GF-D8 (cell line): ENCODE data around the gene PRSS57.

Experiments
- DNase-seq: peaks from one replicate; lab custom pipeline; 2025; lab: John Stamatoyannopoulos, UW

PRSS57 gene

DNA sequence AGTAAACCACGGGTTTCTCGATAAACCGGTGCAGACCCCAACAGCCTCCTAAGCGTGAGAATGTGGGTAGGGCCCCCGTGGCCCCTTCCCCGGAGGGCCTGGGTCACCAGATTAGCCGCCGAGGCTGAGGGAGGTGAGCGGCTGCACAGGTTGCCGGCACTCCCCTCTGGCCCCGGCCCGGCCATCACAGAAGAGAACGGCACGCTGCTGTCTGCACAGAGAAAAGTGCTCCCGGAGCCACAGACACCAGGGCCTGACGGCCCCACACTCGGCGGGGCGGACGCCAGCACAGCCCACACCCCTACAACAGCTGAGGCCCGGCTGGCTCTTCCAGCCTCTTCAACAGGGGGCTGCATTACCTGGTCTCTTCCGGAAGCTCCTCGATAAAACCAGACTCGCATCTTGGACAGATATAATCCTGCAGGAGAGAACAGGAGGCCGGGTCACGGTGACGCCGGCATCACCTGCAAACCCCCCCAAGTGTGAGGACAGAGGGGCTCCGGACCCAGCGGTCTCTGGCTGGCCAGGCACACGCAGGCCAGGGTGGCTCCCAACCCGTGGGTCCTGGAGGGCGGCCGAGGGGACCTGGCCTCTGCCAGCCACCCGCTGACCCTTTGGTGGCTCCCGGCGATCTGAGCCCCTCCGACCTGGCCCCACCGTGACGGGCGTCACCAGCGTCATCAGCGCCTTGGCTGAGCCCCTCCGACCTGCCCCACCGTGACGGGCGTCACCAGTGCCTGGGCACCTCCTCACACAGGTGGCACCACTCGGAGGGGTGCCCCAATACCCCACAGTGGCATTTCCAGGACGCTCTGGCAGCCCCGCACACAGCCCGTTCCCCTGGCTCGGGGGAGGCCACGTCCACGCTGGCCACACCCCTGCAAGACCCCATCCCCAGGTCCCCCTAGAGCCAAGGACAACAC is 42.5 kb downstream of the PRSS57 start:
- DNase-seq, result no peak

DNA sequence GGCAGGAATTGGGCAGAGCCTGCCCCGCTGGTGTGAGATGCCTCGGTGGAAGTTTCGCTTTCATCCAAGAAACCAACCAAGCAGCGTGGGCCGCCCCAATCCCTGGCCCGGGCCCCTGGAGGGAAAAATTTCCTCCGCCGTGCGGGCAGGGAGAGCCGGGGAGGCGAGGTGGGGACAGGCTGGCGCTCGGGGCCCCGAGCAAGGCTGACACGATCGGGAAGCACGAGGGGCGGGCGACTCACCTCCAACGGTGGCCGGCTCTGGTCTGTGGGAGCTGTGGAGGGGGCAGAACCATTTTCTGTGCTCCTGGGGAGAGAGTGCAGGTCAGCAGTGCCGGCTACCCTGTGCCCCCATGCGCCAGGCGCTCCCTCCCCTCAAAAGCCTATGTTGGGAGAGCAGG is 43.3 kb downstream of the PRSS57 start:
- no peak for DNase-seq

DNA sequence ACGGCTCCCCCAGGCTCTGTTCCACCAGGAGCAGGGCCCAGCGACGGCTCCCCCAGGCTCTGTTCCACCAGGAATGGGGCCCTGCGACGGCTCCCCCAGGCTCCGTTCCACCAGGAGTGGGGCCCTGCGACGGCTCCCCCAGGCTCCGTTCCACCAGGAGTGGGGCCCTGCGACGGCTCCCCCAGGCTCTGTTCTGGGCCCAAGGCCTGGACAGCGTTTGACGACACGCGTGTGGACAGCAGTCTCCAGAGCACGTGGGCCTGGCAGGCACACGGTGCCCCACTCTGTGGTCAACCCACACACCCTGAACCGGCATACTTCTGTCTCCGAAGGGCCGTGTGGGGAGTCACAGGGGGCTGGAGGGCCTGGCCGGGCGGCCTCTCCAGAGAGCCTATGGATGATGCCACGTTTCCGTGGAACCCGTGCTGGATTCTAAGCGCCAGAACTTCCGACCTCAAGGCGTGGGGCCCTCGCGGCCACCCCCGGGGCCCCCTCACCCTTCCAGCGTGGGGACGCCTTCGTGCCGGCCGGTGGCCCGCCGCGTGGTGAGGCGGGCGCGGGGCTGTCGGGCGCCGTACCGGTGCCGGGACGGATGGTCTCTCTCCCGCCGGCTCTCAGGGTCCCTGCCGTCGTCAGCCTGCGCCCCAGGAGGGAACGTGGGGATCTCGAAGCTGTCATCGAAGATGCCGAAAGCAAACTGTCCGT is 44.0 kb downstream of the PRSS57 start:
- DNase-seq, result no peak

DNA sequence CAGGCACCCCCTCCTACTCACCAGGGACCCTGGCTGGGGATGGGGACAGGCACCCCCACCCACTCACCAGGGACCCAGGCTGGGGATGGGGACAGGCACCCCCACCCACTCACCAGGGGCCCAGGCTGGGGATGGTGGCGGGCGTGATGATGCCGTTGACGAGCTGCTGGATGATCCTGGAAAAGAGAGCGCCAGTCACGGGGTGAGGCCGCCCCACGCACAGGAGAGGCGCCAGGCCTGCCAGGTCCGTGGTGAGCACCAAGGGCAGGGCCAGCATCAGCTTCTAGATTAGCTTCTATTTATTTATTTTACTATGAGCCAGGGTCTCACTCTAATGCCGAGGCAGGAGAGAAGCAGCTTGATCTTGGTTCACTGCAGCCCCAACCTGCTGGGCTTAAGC is 45.1 kb downstream of the PRSS57 start:
- DNase-seq, result no peak

DNA sequence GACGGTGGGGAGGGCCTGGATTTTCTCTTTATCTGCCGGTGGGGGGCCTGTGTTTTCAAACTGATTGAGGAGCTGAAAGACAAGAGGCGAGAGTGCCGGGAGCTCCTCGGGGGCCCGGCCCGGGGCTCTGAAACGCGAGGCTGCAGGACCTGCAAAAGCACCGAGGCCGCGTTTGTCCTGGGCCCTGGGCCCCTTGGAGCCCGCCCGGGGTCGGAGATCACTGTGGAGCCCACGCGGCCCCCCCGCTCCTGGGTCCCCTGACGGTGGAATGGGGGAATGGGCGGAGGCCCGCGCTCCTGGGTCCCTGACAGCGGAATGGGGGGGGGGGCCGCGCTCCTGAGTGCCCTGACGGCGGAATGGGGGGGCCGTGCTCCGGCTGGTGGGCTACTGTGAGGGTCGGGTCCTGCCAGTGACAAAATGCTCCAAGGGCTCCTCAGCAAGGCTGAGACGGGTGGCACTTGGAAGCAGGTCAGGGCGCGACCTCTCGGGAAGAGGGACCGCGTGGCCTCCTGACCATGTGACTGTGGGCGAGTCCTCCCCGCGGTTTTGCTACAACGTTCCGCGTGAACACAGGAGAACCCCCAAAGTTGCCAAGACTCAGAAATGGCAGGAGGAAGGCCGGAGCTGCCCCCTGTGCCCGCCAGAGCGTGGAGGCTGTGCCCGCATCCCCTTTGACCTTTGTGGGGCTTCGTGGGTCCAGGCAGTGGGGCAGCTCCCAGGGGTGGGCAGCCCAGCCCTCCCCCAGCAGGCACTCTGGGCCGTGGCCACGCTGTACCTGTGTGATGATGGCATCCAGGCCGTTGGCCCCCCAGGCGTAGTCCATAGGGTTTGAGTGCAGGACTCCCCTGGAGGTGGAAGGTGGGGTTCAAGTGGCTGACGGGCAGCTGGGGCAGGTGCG is 46.1 kb downstream of the PRSS57 start:
- no peak for DNase-seq

DNA sequence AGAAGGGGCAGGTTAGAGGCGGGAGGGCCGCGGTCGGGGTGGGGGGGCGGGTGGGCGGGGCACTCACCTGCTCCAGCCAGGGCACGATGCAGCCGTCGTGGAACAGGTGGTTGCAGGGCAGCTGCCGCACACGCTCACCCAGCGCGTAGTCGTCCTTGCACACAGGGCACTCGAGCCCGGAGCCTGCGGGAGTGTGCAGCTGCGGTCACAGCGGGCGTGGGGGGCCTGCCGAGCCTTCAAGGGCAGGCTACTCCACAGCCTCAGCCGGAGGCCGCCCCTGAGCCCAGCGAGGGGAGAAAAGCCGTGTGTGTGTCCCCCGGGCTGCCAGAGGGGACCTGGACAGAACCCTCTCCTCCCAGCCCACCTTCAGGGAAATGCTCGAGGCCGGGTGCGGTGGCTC is 46.9 kb downstream of the PRSS57 start:
- DNase-seq, result no peak

DNA sequence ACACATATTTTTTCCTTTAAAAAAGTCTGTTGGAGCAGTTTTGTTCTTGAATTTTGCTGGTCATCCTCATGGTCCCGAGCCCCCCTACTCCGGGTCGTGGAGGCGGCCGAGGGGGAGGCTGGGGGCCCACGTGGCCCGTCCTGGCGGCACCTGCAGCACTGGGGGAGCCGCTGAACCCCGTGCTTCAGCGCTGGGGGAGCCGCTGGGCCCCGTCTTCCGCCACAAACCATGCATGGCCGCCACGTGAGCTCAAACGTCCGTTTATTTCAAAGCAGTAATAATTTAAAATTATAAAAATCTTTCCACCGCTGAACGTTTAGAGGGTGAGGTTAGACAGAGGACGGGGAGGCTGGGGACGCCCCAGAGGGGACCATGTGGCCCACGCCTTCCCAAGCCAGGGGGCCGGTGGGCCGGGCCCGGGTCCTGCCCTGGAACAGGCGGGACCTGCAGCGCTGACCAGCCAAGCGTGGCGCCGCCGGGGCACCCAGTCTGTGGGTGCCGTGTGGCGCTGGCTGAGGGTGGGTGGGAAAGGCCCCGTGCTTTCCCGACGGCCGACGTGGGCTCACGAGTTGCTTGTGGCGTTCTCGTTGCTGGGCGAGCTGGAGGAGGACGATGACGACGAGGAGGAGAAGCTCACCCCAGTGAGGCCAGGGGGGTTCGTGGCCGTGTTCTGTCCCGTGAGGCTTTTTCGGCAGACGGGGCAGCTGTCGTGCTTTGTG is 47.5 kb downstream of the PRSS57 start:
- no peak for DNase-seq

DNA sequence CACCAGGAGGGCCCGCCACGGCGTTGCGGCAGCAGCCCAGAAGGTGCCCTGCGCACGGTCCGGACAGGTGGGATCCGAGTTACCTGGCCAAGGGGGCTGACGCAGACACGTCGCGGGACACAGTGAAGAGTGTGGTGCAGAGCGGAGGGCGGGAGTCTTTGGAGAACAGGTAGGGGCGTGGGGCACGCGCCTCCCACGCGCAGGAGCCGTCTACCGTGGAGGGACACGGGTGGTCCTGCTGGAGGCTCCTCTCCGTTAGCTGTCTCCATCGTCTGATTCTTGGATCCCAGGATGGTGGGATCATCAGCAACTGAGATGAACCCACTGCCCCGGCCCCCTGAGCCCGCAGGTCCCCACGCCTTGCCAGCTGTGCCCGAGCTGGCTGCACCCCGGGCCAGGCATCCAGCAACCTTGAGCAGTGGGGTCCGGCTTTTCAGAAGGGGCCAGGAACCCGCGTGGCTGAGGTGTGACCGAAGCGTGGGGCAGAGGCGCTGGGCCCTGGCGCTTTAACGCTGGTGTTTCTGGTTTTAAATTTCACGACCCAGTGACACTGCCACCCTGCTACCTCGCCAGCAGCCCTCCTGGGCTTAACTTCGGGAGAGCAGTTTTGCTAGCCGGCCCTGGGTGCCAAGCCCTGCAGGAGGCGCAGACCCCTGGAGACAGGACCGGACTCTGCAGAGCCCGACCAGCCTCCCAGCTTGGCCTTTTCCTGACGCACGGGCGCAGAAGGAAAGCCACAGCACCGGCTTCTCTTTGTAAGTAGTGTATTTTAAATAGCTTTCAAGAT is 48.3 kb downstream of the PRSS57 start:
- DNase-seq, result no peak

DNA sequence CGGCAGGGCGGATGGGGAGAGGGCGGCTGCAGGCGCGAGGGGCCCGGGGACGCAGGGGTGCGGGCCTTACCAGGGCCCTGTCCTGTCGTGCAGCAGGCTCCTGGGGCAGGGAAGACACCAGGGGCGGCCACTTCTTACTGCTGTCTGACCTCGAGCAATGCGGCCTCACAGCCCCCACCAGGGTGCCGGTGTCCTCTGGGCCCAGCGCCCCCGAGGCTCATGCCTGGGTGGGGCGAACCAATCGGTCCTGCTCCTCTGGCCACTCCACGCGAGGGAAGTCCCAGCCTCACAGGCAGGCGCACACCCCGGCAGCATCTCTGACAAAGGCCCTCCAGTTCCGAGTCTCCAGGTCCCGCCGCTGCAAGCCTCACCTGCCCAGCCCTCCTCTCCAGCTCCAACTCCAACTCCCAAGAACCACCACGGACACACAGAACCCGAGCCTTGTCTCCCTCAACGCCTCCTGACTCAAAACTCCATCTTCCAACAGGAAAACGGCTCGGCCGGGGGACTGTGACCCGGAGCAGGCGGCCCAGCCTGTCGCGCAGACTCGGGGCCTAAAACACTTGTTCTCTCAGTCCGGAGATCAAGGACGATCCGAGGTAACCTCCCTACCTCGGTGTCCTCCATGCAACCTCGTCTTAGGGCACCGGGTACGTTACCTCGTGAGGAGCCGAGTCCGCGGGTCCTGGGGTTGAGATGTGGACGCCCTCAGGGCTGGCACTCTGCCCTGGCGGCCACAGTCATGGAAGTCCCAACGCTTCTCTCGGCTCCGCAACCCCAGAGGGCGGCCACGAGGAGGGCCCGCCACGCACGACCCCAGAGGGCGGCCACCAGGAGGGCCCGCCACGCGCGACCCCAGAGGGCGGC is 49.1 kb downstream of the PRSS57 start:
- no peak for DNase-seq

DNA sequence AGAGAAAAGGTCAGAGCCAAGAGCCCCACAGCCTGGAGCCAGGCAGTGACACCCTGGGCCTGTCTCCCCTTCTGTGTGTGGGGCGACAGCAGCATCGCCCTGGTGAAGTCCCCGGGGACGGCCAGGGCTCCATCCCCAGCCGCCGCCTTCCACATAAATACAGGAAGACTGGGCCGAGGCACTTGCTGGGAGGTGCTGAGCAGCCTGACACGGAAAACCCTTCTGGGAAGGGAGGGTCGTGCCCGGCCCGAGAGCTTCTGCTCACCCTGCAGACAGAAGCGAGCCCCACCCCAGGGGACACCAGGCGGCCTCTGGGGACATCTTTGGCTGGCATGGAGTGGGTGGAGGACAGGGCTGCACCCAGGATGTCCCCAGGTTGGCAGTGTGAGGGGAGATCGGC is 50.5 kb downstream of the PRSS57 start:
- no peak for DNase-seq

DNA sequence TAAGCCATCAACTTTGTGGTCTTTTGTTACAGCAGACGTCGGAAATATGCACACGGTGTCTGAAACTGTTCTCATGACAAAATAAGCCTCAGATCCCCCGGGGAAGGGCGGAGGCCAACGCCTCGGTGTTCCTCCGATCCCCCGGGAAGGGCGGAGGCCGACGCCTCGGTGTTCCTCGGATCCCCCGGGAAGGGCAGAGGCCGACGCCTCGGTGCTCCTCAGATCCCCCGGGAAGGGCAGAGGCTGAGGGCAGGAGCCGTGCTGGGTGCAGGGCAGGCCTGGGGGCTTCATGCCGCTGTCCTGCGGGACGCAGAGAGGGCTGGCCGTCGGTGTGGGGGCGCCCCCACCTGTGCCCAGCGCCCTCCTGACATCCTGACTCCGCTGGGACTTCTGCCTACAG is 50.9 kb downstream of the PRSS57 start:
- DNase-seq, result no peak

DNA sequence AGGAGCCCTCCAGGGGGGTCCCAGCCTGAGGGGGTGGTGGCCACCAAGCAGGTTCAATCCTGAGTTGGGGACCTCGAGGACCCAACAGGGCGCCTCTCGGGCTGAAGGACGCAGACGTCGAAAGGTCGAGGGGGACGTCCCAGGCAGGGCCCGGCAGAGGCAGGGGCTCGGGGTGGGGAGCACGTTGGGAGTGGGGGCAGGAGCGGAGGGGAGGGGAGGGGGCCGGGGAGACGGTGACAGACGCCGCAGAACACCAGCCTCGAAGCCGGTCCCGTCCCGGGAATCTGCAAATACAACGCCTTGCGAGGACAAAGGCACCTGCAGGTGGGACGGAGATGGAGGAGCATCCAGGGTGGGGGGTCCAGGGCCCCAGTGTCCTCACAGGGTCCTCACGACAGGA is 51.5 kb downstream of the PRSS57 start:
- DNase-seq, result no peak

DNA sequence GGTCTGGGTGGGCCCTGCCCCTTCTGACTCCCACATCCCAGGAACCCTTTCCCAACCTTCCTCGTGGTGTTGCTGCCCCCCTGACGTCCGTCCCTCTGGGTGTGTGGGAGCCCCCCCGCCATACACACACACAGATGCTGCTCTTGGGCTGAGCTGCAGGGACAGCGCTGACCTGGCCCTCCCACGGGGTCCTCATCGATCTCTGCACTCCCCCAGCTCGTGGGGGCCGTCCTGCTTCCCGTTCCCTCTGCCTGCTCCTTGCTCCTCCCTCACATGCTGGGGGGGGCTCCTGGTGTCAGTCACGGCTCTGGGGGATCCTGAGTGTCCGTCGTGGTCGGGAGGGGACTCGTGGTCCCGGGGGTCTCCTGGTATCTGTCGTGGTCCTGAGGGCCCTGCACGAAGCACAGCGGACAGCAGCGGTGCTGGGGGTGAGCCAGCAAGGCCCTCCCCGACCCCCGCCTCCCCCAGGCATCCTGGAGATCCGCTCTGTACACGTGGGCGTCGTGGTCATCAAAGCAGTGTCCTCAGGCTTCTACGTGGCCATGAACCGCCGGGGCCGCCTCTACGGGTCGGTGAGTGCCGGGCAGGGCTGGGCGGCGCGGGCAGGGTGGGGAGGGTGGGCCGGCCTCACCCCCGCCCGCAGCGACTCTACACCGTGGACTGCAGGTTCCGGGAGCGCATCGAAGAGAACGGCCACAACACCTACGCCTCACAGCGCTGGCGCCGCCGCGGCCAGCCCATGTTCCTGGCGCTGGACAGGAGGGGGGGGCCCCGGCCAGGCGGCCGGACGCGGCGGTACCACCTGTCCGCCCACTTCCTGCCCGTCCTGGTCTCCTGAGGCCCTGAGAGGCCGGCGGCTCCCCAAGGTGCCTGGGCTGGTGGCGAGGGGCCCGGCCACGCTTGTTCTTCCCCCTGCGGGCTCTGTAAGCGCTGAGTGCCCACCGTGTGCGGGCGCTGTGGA is 52.2 kb downstream of the PRSS57 start:
- no peak for DNase-seq

DNA sequence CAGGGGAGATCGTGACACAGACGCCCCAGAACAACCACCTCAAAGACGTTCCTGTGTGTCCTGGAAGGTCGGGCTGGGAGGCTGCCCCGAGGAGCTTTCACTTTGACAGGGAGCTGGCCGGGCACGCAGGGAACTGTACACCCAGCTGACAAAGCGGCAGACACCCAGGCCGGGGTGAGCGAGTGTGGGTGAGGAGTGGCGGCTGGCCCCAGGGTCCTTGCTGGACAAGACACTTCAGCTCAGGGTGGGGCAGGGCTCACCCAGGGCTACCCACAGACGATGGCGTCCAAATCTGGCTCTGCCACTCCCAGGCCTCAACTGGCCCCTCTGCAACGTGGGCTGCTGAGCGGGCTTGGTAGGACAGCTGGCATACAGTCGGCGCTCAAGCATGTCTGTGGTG is 53.5 kb downstream of the PRSS57 start:
- no peak for DNase-seq

DNA sequence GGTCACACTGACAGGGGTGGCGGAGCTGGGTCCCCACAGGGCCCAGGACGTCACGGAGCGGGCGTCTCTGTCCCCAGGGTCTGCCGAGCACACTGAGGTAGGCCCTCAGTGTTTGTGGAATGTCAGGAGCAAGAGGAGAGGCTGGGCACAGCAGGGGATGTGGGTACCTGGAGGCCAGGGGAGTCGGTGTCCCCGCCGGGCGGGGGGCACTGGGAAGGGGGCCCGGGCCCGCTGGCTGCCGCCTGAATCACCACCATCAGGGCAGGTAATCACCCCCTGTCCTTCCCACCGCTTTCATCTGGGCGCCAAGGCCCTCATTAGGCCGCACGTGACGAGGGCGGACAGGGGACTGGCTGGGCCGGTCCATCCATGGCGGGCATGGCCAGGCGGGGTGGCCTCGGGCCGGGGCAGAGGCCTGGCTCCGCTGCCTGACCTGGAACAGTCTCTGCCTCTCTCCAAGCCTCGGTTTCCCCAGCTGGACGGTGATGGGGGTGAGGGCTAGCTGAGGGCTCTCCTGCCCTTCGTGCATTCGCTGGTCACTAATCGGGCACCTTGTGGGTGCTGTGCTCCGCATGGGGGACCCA is 54.6 kb downstream of the PRSS57 start:
- DNase-seq, result no peak

DNA sequence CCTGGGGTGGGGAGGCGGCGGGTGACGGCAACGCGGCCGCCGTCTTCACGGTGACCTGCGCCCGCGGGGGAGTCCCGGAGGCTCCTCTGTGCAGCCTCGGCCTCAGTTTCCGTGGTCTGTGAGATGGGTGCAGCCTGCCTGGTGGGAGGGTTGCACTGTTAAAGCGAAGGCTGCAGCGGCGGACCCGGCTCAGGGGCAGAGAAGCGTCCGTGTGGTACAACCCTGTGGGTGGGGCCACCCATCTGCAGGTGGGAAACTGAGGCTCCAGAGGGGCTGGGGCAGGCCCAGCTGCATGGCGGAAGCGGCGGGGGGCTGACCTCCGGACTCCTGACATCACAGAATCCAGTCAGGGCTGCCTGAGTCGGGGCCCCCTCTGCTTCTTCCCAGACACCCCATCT is 55.1 kb downstream of the PRSS57 start:
- no peak for DNase-seq

DNA sequence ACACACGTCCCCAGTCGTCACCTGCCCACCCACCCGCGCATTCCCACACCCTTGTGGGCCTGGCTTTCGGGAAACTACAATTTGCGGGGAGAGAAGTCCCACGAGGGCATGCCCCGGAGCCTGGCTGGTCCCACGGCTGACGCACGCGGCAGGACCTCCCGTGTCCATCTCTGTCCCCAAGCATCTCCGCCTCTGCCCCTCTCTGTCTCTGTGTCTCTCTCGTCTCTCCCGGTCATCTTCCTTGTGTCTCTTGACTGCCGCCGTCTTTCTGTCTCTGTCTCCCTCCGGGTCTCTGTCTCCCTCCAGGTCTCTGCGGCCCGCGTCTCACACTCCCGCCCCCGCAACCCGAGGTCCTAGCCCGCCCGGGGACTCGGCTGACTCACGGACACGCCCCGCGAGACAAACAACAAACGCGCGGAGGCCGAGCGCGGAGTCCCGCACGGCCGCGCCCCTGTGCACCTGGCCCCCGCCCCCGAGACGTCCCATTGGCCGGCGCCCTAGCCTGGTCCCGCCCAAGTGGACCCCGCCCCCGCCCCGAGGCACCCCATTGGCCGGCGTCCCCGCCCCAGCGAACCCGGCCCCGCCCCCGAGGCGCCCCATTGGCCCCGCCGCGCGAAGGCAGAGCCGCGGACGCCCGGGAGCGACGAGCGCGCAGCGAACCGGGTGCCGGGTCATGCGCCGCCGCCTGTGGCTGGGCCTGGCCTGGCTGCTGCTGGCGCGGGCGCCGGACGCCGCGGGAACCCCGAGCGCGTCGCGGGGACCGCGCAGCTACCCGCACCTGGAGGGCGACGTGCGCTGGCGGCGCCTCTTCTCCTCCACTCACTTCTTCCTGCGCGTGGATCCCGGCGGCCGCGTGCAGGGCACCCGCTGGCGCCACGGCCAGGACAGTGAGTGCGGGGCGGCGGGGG is 55.7 kb downstream of the PRSS57 start, which contains the start of gene FGF22:
TSS of gene FGF22 (plus strand) at position 627 of the 908 bp plus-strand sequence. CDS start at position 674, 47 bp downstream.
- no peak for DNase-seq
